ENCODE measurements around the gene PPP1R9A.
A peak's percentile ranks its signal among the peaks of the same experiment; 100 is the strongest.

Gene PPP1R9A

GRCh38 chr7:95205665-95206225 is 298.4 kb downstream of the PPP1R9A start:
- DNase-seq (ENCODE audit: low spot score), result no peak

- DNase-seq (ENCODE audit: low spot score), result no peak
These were observed 301.9 kb downstream of the PPP1R9A start for GRCh38 chr7:95209276-95209675.

GRCh38 chr7:95209788-95210187 is 302.4 kb downstream of the PPP1R9A start:
- no peak for DNase-seq (ENCODE audit: low spot score)

- DNase-seq (ENCODE audit: low spot score), result no peak
These were observed 305.8 kb downstream of the PPP1R9A start for GRCh38 chr7:95213148-95213547.

- no peak for DNase-seq (ENCODE audit: low spot score)
These were observed 306.6 kb downstream of the PPP1R9A start for GRCh38 chr7:95213809-95214492.

GRCh38 chr7:95219721-95220120 is 312.3 kb downstream of the PPP1R9A start:
- DNase-seq (ENCODE audit: low spot score), result no peak

GRCh38 chr7:95220328-95220727 is 312.9 kb downstream of the PPP1R9A start:
- no peak for DNase-seq (ENCODE audit: low spot score)

GRCh38 chr7:95225301-95225700 is 317.9 kb downstream of the PPP1R9A start:
- no peak for DNase-seq (ENCODE audit: low spot score)

GRCh38 chr7:95229301-95229700 is 321.9 kb downstream of the PPP1R9A start:
- no peak for DNase-seq (ENCODE audit: low spot score)

- no peak for DNase-seq (ENCODE audit: low spot score)
These were observed 331.0 kb downstream of the PPP1R9A start for GRCh38 chr7:95238252-95238943.

- DNase-seq (ENCODE audit: low spot score), result no peak
These were observed 333.5 kb downstream of the PPP1R9A start for GRCh38 chr7:95240921-95241320.

GRCh38 chr7:95242266-95242665 is 334.9 kb downstream of the PPP1R9A start:
- no peak for DNase-seq (ENCODE audit: low spot score)

GRCh38 chr7:95244616-95245015 is 337.2 kb downstream of the PPP1R9A start:
- DNase-seq (ENCODE audit: low spot score), result no peak

GRCh38 chr7:95245828-95246500 is 338.6 kb downstream of the PPP1R9A start:
- DNase-seq (ENCODE audit: low spot score), result no peak

GRCh38 chr7:95246831-95247370 is 339.5 kb downstream of the PPP1R9A start:
- peak; percentile 5 for DNase-seq (ENCODE audit: low spot score)

GRCh38 chr7:95250571-95250970 is 343.2 kb downstream of the PPP1R9A start:
- DNase-seq (ENCODE audit: low spot score), result no peak

- DNase-seq (ENCODE audit: low spot score), result no peak
These were observed 344.6 kb downstream of the PPP1R9A start for GRCh38 chr7:95251966-95252365.

GRCh38 chr7:95253986-95254385 is 346.6 kb downstream of the PPP1R9A start:
- no peak for DNase-seq (ENCODE audit: low spot score)

GRCh38 chr7:95255691-95256090 is 348.3 kb downstream of the PPP1R9A start:
- DNase-seq (ENCODE audit: low spot score), result no peak

- no peak for DNase-seq (ENCODE audit: low spot score)
These were observed 354.6 kb downstream of the PPP1R9A start for GRCh38 chr7:95261895-95262415.

GRCh38 chr7:95262875-95263274 is 355.5 kb downstream of the PPP1R9A start:
- no peak for DNase-seq (ENCODE audit: low spot score)

- no peak for DNase-seq (ENCODE audit: low spot score)
These were observed 356.5 kb downstream of the PPP1R9A start for GRCh38 chr7:95263785-95264362.
